Amniotic epithelial cell (primary cell): Measurements from ENCODE around the gene RPS24.

ENCODE experiments used
- DNase-seq: peaks from one replicate; pipeline ENCODE4 v3.0.0-alpha.2; 2010; ENCODE audit warnings: low read depth

RPS24 gene

DNA sequence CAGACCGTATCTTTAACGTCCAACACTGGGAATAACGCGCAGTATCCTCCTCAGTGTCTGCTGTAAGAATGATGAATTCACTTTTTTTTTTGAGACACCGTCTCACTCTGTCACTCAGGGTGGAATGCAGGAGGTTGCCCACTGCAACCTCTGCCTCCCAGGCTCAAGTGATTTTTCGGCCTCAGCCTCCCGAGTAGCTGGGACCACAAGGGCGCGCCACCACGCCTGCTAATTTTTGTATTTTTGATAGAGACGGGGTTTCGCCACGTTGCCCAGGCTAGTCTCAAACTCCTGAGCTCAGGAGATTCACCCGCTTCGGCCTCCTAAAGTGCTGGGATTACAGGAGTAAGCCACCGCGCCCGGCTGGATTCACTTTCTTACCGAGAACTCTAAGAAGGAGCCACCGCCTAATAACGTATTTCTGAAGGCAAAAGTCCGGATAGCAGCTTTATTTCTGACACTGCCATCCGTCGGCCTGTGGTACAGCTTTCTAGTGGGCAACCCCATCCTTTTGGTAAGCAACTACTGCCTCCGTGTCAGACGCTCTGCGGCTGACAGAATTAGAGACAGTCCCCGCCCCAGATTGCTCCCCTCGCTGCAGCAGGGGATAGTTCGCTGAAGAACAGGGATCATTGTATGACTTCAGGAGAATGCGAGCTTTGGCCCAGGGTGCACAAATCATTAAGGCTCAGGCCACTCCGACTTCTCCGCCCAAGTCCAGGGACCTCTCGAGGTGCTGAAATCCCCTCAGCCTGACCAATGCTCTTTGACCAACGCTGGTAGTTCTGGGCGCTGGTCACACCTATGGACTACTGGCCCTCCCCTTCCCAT is 5.0 kb upstream of the RPS24 start:
- DNase-seq = peak; percentile 60

DNA sequence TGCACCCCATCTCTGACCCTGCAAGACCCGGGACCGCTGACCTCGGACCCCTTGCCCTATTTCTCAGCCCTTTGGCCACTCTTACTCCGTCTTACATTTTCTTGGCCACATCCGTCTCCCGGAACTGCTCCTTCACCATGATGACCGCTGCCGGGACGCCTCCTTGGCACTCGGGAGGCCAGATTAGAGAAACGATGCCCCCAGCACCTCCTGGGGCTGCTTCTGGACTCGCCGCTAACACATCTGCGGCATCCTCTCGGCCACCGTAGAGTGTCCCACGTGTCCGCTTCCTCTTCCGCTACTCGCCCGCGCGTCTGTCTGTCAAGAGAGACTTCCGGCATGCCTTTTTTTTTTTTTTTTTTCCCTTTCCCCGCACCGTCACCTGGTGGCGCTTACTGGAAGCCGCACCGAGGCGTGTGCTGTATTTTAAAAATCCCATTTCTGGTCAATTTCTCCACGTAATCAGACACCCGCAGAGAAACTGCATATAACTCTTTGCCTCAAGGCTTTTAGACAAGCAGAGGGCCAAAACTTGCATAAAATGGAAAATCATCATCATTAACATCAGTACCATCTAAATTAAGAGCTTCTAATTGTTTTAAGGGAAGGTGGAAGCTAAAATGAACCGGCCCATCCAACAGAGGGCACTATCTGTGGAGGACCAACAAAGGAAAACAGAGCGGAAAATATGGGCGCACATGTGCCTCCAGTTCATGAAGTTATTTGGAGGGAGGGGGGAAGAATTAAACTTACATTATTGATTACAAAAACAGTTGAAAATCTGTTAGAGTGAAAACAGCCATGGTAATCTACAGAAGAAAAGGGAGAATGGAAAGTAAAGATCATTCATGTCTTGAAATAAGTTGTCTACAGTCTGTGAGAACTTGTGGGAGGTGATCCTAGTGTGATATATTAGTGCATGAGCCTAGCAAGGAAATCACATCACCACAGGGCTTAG is 4.1 kb upstream of the RPS24 start, which contains the start of gene POLR3A:
TSS of gene POLR3A (minus strand) at position 247 of the 958 bp plus-strand sequence. CDS start at position 139, 108 bp downstream.
- peak; percentile 98 for DNase-seq

DNA sequence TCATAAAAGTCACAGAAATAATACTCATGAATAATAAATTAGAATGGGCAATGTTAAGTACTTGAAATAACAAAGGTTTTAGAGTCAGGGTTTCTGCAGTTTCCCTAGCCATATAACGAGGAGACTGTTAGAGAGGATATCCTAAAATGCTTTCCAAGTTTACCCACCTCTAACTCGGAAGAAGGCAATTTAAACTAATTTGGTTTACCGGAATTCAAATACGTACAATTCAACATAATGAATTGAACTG is 351 bp upstream of the RPS24 start:
- no peak for DNase-seq

DNA sequence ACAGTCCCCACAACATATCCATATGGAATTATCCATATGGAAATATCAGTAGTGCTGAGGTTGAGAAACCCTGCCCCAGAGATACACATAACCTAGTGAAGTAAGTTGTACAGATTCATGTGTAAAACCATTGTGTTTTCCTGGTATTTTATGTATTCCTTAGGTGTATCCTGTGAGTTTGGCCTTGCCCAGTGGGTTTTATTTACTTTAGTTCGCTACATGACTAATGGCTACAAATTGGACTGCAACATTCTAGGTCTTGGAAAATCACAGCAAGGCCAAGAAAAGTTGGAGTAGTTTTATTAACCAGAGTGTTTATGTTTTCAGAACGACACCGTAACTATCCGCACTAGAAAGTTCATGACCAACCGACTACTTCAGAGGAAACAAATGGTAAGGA is 1.4 kb downstream of the RPS24 start:
- peak; percentile 22 for DNase-seq

DNA sequence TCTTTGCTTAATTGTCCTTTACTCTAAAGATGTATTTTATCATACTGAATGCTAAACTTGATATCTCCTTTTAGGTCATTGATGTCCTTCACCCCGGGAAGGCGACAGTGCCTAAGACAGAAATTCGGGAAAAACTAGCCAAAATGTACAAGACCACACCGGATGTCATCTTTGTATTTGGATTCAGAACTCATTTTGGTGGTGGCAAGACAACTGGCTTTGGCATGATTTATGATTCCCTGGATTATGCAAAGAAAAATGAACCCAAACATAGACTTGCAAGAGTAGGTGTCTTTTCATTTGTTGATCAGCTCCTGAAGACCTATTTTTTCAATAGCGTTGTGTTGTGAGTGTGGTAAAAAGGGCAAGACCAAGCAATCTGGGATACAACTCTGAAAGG is 1.8 kb downstream of the RPS24 start:
- DNase-seq = no peak

DNA sequence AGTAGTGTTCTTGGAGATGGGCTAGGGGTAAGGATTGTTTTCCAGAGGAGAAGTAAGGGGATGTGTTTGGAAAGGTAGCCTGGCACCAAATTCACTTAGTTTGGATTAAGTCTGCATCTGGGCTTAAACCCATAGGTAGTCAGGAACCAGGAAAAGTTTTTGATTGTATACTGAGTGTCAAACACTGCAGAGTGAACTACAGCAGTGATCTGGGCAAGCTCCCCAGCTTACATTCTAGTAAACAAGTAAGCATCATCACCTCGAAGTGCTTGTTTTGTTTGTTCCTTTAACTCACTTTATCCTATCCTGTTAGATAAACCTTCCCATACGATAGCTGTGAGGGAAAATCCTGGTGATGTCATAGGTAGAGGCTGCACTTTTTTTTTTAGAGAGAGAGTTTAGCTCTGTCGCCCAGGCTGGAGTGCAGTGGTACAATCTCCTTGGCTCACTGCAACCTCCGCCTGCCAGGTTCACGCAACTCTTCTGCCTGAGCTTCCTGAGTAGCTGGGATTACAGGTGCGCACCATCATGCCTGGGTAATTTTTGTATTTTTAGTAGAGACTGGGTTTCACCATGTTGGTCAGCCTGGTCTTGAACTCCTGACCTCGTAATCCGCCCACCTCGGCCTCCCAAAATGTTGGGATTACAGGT is 2.4 kb downstream of the RPS24 start:
- DNase-seq = no peak

DNA sequence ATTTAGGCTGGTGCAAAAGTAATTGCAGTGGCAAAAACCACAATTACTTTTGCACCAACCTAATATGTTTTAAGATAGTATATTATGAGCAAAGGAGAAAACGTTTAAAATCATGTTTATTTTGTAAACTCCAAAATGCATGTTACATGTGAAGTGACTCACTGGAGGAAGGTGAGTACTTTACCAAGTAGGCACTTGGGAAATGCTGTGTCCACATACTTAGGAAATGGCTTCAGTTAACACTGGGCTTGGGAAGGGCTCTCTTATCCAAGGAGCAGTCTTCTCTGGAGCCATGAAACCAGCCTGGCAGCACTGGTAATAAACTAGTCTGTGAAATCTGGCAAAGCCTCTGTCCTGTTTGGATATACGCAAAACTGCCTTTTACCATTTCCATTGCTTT is 4.4 kb downstream of the RPS24 start:
- DNase-seq = peak; percentile 72

DNA sequence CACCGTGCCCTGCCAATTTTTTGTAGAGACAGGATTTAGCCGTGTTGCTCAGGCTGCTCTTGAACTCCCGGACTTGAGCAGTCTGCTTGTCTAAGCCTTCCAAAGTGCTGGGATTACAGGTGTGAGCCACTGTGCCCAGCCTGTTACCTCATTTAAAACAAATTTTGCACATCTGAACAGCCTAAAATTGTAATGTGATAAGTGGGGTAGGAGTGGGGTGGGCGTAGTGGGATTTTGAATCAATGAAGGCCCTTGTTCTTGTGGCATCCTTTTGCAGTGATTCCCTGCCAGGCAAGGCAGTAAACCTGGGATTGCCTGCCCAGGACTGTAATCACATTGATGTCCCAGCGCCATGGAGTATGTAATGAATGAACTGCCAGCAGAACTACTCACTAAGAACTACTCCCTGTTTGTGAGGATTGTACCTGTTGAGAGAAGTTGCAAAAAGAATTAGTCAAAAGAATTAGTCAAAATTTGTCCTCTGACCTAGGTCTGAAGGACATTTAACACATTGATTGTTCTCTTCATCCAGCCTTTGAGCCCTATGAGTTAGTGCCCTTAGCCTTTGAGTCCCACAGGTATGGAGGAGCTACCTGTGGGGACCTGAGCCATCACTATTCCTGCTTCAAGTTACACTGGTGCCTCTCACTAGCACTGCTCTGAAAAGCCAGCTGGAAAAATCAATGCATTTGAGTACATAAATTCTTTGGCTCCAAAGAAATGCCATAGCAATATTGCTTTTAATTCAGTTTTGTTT is 5.3 kb downstream of the RPS24 start:
- DNase-seq = no peak

DNA sequence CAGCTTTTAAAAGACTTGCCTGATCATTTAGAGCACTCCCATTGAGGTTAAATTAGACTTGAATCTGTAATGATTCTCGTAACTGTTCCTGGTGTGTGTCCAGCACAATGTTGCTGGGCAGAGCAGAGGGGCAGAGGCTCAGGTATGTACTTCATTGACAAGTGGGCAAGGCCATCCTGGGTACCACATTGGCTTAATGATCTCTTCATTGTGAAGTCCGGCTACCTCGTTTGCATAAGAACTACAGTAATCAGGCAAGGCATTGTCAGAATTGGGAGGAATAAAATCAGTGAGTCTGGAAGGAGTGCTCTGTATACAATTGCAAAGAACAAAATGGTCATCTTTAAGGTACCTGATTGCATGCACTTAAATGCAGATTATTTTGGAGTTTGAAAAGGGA is 6.1 kb downstream of the RPS24 start:
- no peak for DNase-seq

DNA sequence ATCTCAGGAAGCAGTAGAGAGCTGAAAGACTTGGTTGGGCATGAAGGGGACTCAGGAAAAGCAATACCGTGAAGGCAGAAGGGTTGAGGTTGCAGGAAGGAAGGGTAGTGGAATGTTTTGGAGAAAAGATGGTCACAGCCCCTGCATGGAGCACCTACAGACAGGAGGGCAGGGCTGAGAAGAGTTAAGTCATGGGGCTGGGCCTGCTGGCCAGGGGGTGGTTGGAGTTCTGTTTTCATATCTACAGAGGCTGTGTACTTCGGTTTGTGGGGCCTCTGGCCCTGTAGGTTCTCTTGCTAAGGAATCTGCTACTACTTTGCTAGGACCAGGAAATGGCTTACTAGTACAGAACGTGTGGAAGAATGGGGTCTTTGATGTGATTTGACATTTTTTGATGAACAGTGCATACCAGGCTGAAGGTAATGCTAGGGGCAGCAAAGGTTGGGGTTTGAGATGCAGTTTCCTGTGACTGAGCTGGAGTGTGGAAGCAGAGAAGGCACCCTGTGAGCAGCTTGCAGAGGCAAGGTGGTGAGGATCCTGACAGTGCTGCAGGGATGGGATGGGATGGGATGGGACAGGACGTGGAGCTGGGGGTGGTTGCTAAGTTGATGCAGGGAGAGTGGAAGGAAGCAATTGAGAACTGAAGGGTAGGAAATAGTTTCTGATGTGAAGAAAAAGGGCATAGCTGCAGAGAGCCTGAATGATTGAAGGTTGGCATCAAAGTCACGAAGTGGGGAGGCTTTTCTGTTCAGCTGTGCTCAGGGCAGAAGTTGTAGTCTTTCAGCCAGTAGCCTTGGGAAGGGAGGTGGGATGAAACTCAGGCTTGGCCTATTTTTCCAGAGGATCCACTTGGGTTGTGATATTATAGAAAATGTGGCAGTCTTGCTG is 7.8 kb downstream of the RPS24 start:
- no peak for DNase-seq

DNA sequence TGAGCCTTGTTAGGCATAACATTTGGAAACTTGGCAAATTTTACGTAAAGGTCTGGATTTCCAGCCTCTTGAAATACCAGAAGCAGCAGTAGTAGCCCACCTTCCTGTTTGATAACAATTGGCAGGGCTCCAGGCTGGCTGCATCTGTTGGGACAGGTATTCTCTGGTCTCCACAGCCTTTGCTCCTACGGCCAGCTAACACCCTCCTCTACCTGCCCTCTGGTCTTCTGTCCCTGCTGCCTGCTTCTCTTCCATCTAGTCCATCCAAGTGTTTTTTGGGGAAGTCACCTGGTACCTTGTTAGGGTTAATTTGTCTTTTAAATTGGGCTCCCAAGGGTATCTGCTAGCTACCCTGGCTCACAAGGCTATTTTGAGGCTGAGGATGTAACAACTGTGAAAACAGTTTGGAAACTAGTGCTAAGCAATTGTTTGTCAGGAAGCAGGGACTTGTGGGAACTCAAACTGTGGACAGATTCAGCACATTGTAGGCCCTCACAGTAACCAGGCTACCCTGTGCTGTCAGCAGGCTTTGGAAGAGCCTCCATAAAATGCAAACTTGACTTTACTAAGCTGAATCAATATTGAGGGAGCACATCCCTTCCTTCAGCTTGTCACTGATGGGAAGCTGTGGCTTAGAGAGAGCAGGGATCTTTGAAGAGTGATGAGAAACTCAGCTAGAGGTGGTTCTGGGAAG is 8.5 kb downstream of the RPS24 start:
- no peak for DNase-seq

DNA sequence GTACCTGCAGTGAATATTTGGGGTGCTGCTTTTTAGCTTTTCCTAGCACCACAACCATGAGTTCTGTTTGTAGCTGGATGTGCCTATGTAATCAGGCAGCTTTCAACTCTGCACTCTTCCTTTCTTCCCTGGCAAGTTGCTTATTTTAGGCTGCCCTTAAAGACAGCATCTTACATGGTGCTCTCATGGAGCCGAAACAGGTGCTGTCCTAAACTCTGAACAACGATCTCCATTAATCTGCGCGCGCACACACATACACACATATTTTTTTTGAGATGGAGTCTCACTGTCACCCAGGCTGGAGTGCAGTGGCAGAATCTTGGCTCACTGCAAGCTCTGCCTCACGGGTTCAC is 9.1 kb downstream of the RPS24 start:
- DNase-seq = no peak

DNA sequence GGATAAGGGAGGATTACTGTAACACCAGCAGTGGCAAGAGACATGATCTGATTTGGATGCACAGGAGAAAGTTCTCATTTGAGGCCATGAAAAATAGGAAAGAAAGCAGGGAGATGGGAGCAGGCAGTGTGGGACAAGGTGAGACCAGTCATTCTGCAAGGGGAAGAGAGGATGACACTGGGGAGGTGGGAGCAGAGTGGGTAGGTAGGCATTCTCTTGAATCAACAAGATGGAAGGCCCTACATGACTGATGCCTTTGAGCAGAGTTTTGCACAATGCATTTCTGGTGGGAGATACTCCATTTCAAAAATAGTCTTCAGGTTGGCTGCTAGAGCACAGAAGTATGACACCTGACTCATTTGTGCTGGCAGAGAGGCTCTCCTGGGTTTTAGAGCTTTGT is 10.5 kb downstream of the RPS24 start:
- no peak for DNase-seq

DNA sequence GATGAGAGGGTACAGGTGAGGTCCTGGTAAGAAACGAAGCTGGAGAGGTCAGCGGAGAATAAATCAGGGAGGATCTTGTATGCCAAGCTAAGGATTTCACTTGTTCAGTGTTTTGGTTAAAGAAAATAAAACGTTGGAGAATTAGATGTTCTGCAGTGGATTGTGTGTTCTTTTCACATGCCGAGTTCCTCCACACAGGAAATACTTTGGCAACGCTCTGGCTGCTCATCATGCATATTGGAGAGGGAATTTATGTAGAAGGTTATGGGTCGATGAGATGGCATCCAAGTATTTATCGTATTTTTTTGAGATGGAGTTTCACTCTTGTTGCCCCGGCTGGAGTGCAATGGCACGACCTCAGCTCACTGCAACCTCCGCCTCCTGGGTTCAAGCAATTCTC is 11.0 kb downstream of the RPS24 start:
- peak; percentile 21 for DNase-seq

DNA sequence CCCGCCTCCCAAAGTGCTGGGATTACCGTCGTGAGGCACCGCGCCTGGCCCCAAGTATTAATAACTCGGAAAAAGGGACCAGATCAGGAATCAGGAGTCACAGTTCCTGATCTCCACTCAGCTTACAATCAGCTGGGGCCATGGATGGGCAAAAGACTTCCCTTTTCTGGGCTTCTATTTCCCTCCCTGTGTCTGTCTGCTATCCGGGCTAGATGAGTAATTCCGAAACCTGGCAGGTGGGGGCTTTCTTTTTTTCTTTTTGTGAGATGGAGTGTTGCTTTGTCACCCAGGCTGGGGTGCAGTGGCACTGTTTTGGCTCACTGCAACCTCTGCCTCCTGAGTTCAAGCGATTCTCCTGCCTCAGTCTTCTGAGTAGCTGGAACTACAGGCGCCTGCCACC is 11.6 kb downstream of the RPS24 start:
- no peak for DNase-seq

DNA sequence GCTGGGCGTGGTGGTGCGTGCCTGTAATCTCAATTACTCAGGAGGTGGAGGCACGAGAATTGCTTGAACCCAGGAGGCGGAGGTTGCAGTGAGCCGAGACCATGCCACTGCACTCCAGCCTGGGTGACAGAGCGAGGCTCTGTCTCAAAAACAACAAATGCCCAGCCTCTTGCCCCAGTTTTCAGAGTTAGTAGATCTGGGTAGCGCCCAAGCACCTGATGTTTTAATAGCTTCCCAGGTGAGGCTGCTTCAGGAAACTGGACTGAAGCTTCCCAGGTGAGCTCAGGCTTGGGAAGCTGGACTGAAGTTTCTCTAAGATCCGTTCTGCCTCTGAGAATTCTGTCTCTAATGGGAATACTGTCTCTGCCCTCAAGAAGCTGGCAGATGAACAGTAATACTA is 12.2 kb downstream of the RPS24 start:
- no peak for DNase-seq

DNA sequence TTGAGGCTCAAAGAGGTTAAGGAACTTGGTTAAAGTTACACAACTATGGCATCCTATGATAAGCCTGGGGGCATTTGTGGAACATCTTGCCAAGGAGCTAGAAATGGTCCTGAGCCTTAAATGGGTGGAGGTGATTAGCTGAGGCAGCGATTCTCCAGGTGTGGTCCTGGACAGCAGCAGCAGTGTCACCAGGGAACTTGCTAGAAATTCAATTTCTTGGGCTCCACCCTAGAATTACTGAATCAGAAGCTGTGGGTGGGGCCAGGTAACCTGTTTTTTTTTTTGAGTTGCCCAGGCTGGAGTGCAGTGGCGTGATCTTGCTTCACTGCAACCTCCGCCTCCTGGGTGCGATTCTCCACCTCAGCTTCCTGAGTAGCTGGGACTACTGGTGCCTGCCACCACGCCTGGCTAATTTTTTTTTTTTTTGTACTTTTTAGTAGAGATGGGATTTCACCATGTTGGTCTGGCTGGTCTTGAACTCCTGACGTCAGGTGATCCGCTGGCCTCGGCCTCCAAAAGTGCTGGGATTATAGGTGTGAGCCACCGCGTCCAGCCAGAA is 13.1 kb downstream of the RPS24 start:
- no peak for DNase-seq

DNA sequence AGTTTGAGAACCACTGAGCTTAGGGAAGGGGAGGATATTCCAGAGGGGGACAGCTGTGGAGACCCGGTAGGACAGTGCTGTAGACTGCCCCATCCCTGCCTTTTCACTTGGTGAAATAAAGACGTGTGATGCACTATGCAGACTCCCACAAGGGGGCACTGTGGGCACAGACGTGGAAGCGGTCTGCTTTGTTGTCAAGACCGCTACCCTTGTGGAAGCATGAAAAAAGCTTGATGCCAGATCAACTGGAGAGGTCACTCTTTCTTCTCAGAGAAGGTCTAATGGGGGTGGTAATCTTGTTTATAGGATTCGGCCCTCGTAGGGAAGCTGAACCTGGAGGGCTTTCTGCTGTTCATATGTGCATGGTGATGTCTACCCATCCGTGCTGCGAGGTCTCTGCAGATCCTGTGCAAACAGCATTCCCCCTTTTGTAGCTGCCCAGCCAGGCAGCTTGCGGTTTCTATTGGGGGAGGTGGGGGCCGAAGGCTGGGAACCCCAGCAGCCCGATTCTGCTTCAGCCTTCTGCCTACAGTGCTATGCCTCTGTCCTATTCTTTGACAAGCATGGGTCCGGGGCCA is 13.7 kb downstream of the RPS24 start:
- peak; percentile 82 for DNase-seq

DNA sequence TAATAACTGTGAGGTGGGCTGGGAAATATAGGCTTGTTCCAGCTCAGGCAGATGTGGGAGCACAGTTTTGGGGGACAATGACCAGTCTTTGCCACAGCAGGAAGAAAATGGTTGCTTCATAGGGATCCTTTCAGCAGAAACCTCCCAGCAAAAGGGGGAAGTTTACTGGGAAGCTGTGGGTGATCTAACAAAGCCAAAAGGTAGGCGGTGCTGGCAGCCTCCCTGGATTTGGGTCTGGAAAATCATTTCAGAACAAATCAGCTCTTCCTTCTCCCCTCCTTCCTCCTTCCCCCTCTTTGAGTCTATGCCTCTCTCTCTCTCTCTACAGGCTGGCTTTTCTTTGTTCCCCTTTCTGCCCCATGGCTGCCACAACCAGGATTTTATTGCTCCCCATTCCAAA is 16.2 kb downstream of the RPS24 start:
- DNase-seq = no peak
